H54 (cell line): Measurements from ENCODE around the gene EFHD2.
"Not testable (repeated sequence)": the region's sequence is repeated elsewhere in the genome, so short reads cannot be mapped to it uniquely, and the experiment has no call there.

ENCODE experiments used
- DNase-seq: peaks from one replicate; pipeline ENCODE4 v3.0.0; 2011; ENCODE audit warnings: low spot score, mixed read lengths; ENCODE audit not compliant: insufficient read length
- FAIRE-seq: peaks from 3 replicates; lab custom pipeline; 2011; peaks lifted over from hg19 to GRCh38; lab: Jason Lieb, UNC
- POLR2A ChIP-seq: IDR thresholded peaks from 2 replicates; pipeline ENCODE4 v1.6.1; 2011; ENCODE audit warnings: low read depth, mild to moderate bottlenecking, low read length

Gene EFHD2, protein sequence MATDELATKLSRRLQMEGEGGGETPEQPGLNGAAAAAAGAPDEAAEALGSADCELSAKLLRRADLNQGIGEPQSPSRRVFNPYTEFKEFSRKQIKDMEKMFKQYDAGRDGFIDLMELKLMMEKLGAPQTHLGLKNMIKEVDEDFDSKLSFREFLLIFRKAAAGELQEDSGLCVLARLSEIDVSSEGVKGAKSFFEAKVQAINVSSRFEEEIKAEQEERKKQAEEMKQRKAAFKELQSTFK

DNA sequence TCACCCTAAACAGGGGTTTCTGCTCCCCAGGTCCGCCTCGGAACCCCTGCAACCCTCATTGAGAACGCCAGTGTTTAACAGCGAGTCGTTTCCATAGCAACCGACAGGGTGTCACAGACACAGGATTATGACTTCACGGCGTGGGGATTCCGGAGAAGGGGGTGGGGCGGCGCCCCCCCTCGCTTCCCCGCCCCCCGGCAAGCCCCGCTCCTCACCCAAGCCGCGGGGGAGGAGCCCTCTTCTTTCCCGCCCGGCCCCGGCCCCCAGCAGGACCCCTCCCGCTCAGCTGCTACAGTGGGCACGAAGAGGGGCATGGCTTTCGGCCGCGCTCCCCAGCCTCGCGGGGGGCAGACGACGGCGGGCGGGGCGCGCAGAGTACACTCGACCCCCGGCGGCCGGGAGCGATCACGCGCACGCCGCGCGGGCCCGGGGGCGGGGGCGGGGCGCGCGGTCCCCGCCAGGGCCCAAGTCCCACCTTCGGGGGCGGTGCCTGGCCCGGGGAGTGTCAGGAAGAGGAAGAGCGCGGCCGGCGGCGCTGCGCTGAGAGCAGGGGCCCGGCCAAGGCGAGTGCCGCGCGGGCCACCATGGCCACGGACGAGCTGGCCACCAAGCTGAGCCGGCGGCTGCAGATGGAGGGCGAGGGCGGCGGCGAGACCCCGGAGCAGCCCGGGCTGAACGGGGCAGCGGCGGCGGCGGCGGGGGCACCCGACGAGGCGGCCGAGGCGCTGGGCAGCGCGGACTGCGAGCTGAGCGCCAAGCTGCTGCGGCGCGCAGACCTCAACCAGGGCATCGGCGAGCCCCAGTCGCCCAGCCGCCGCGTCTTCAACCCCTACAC lies at the start of gene EFHD2:
TSS of gene EFHD2 (plus strand) at position 501 of the 835 bp plus-strand sequence. CDS start at position 585, 84 bp downstream.
- peak; percentile 84 for TF ChIP-seq POLR2A
- FAIRE-seq (no peak), DNase-seq (peak; percentile 61)

DNA sequence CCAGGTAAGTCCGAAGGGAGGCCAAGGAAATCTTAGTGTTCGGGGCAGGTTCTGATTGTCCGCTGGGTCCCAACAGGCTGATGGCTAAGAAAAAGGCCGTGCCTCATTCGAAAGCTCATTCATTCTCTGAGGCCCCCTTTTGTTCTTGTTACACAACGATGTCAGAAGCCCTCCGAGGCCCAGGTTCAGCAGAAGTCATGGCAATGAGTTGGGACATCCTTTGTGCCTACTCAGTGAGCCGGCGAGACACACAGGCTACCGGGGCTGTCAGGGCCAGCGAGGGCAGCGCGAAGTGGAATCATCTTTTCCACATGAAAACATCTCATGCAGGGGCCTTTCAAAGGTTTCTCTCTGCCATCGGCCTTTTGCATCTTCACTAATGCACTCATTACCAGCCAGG lies 49.0 kb upstream of the EFHD2 start:
- no peak for DNase-seq
- TF ChIP-seq POLR2A = no peak
- FAIRE-seq = no peak

DNA sequence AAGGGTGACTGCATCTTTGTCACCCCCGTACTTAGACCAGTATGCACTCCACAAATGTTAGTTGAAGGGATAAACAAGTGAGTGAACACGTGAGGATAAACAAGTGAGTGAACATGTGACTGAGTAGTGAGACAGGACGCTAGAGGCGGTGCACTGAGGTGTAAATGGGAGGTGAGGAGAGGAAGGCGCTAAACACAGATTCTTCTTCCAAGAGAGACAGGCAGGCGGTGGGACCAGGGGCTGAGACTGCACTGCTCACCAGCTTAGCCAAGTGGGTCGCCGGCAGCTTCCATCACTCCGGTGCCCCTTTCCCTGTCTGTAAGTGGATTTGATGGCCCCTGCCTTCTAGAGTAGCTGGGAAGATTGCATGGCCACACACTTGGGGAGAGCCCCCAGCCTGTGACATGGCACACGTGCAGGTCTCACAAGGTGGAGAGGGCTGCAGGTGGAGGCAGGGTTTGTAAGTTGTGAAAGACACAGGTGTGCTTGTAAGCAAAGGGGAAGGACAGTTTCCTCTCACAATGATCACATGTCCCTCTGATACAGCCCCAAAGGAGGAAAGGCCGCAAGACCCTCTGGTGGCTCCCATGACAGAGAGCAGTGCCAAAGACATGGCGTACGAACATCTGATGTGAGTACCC lies 47.5 kb upstream of the EFHD2 start:
- no peak for TF ChIP-seq POLR2A
- FAIRE-seq = no peak
- DNase-seq = no peak

DNA sequence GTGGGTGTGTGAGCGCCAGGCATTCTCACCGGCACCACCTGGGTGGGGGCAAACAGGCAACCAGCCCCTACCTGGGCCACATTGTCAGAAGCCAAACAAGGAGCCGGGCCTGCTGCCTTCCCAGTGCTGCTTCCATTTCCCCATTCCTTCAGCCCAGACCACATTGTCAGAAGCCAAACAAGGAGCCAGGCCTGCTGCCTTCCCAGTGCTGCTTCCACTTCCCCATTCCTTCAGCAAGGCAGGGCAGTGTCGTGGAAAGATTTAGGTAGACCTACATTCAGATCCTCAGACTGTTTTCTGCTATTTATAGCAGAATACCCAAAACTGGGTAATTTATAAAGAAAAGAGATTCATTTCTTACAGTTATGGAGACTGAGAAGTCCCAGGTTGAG lies 47.0 kb upstream of the EFHD2 start:
- FAIRE-seq = no peak
- TF ChIP-seq POLR2A = no peak
- no peak for DNase-seq

DNA sequence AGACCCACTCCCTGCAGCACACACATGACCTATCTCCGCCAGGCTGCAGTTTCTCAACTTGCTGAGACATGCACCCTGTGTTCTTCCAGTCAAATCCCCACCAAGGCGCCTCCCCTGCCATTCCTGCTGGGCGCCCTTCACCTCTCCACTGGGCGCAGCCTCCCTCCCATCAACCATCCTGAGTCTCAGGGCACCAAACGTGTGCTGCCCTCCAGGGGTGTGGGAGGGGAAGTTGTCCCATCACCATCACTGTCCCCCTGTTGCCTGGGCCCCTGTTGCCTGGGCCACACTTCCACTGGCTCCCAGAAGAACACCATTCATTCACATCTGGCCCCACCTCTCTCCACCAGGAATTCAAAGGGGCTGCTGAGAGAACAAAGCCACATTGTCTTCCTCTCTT lies 44.9 kb upstream of the EFHD2 start:
- FAIRE-seq (no peak), DNase-seq (no peak)
- TF ChIP-seq POLR2A = no peak

DNA sequence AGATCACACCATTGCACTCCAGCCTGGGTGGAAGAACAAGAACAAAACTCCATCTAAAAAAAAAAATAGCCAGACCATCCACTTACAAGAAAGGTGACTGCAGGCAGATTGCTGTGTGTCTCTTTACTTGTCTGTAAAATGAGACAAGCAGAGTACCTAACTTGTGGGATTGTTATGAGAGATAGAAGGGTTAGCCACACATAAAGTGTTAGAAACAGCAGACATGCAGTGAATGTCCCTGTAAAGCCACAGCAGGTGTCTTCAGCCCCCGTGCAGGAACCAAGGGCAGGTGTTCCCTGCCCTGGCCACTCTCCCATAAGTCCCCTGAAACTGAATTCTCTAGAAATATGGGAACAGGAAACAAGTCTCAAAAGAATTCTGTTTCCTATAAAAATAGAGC lies 40.8 kb upstream of the EFHD2 start:
- FAIRE-seq (no peak), DNase-seq (no peak)
- TF ChIP-seq POLR2A = no peak

DNA sequence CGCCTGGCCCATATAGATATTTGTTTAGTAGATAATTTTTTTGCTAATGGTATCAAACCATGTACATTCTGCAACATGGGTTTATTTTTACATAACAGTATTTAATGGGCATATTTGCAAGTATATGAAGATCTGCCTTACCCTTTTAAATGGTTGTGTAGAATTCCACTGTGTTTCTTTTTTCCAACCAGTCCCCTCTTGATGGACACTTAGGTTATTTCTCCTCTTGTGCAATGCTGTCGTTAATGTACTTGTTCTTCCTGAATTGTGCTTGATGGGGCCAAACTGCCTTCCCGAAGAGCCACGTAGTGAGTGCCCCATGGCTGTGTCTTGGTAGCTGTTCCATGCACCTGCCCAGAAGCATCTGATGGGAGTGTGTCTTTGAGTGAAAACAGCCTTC lies 39.4 kb upstream of the EFHD2 start:
- DNase-seq (no peak), FAIRE-seq (no peak)
- no peak for TF ChIP-seq POLR2A

DNA sequence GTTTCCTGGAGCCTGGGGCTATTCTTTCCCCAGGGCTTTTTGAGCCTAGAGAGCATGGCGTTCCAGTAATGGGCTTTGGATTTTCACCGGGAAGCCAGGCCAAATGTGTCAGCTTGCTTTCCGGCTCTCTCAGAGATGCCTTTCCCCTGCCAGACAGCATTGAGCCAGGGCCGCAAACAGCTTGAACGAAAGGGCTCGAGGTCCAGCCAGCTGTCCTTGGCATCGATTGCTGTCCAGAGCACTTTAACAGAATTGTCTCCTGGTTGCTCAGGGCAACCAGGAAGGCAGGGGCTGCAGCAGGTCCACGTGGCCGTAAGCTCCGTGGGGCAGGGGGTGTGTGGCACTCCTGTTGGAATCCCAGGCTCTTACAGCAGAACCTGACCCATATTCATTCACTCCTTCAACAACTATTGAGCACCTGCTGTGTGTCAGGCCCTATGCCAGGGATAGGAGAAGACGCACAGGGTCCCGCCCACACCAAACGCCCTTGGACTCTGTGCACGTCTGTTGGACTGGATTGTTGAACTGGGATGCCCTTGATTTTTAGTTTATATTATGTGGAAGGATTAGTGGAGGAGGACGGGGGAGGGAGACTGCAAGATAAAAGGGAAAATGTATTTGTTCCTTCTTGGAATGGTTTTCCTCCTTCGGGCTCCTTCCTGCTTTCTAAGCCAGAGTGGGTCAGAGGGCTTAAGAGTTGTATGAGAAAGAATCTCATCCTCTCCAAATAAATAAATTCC lies 38.7 kb upstream of the EFHD2 start:
- no peak for FAIRE-seq
- TF ChIP-seq POLR2A = no peak
- no peak for DNase-seq

DNA sequence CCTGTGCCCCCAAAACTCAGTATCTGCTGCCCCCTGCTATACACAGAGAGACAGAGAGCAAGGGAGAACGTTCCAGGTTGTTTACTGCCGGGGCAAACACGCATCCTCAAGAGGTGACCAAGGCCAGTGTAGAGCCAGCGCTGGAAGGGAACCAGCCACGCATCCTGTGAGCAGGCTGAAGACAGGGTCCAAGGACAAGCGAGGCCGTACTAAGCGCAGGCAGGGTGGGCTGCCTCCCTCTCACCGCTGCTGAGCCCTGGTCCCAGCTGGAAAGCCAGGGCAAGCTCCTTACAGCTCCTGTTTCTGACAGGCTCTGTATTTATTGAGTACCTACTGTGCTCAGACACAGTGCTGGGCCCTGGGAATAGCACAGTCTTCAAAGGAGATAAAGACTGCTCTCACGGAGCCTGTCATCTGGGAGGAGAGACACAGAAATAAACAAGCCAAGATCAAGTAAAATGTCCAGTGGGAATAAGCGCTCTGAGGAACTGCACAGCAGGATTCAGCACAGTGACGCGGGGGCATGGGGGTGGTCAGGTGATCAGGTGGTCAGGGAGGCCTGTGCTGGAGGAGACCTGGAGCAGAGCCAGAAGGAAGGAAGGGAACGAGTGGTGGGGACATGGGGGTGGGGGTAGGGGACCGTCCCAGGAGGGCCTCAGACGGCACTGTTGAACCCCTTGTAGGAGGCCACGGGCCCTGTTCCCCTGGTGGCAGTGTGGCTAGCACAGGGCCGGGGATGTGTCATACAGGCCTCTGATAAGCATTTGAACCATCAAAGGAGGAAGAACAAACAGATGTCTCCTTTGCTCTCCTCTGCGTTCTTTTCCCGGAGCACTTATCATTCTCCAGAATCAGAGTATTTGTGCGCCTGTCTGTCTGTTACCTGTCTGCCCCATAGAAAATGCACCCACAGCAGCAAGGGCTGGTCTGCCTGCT lies 37.8 kb upstream of the EFHD2 start:
- no peak for FAIRE-seq
- no peak for TF ChIP-seq POLR2A
- DNase-seq = no peak

DNA sequence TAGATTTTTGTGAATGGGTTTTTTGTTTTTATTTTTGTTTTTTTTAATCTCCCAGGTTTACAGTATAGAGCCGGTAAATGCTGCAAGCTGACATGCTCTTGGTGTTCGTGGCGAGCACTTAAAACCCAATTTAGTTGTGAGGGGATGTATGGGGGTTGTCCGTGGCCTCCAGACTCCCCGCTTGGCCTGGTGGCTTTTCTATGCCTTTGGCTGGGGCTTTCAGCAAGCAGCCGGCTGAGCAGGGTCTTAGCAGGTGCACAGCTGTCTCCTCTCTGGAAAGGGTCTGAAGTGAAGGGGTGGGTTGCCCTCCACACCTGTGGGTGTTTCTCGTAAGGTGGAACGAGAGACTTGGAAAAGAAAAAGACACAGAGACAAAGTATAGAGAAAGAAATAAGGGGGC lies 31.0 kb upstream of the EFHD2 start:
- FAIRE-seq = no peak
- no peak for TF ChIP-seq POLR2A
- DNase-seq = no peak

DNA sequence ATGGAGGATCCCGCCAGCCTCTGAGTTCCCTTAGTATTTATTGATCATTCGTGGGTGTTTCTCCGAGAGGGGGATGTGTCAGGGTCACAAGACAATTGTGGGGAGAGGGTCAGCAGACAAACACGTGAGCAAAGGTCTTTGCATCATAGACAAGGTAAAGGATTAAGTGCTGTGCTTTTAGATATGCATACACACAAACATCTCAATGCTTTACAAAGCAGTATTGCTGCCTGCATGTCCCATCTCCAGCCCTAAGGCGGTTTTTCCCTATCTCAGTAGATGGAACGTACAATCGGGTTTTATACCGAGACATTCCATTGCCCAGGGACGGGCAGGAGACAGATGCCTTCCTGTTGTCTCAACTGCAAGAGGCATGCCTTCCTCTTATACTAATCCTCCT lies 30.5 kb upstream of the EFHD2 start:
- not testable (repeated sequence) for FAIRE-seq

DNA sequence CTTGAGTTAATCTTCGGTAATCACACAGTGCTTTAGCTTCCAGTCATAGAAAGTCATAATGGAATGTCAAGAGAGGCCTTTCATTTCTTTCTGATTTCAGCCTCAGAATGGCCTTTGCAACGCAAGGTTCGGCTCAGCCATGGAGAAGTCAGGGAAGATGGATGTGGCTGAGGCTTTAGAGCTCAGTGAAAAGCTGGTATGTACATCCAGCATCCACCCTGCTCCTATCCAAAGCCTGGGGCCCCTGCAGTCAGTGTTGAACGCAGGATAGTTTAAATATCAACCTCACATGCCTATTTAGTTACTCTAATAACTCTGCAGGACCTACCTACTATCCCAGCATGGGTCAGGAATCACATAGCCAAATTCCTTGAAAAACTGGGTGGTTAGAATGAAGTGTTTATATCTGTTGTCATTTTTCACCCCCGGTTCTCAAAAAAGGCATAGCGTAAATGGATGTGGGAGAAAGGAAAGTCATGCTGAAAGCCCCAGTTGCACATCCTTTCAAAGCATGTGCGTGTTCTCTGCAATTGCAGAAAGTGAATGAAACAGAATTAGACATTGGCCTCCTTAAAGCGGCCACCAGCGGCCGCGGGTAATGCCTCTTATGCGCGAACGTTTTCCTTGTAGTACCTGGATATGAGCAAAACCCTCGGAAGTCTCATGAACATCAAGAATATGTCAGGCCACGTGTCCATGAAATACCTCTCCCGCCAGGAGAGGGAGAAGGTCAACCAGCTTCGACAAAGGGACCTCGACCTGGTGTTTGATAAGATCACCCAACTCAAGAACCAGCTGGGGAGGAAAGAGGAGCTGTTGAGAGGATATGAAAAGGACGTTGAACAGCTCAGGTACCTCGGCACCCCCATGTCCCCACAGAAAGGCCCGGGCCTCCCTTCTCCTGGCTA lies 28.8 kb upstream of the EFHD2 start:
- FAIRE-seq = no peak
- no peak for TF ChIP-seq POLR2A
- no peak for DNase-seq

More for the DNA sequence above, 30.5 kb upstream of the EFHD2 start:
- DNase-seq = not testable (repeated sequence)
